ENCODE data around the gene CLEC17A. TPM values are rescaled to one million over a fixed set of nuclear protein-coding genes. Genes with fewer than 3 reads are reported as not detected.

The CLEC17A gene
- total and polyA plus RNA-seq, 2 of the 8 experiments (the other 6 are each of a cell fraction or from before 2014, with no cell fraction given), result not detected

DNA sequence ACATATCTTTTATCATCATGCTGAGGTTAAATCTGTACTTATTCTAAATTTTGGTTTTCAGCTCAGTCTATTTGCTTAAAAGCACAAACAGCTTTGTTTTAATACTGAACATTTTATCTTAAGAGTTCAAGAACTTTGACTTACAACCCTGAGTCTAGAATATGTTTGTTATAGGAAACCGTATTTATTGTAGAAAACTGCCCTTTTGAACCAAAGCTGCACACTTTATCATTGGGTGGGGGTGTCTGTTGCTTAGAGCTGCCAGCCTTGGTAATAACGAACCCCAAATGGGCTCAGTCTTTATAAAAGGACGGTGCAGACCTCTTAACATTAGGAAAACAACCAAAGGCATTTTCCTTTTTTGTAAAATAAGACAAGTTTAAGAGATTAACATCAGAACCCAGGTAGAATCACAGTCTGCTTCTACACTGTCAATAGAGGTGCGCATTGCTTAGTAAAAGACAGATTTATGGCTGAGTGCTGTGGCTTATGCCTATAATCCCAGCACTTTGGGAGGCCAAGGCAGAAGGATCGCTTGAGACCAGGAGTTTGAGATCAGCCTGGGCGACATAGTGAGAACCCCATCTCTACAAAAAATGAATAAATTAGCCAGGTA is 77.1 kb downstream of the CLEC17A start:
- no peak for FAIRE-seq
- H2BK20ac ChIP-seq (ENCODE audit: low read length), result no peak overlapping the region
- no peak overlapping the region for H3K18ac ChIP-seq (ENCODE audit: extremely low read depth, low read length)
- H2AFZ ChIP-seq (ENCODE audit: low read length), result no peak overlapping the region
- H3K9me3 ChIP-seq (ENCODE audit: insufficient read depth in 2 of 2, low read depth in 1 of 2, low read length in 1 of 2), result peaks cover 32 to 54% of the 10 kb centered on the region in 2 experiments
- no peak overlapping the region for H3K4ac ChIP-seq (replicated peaks; ENCODE audit: insufficient read length, low read depth, low read length)
- CTCF ChIA-PET (ENCODE audit: partially characterized antibody), result interaction anchor here (0.6 kb wide), 1 partner anchor 18 kb away, joined by 4 read pairs; no protein-coding TSS in a partner anchor
- no peak overlapping the region for H2BK120ac ChIP-seq (replicated peaks; ENCODE audit: low read depth, low read length)
- H3K4me2 ChIP-seq (ENCODE audit: insufficient read depth in 1 of 2, low read depth in 2 of 2, low read length in 2 of 2), result no peak overlapping the region
- H4K8ac ChIP-seq (ENCODE audit: extremely low read depth, insufficient read depth, low read length), result no peak overlapping the region
- H3K9ac ChIP-seq (replicated peaks in 1 of 4; ENCODE audit: extremely low read depth in 1 of 4, low read depth in 3 of 4, low read length in 3 of 4), result no peak overlapping the region
- H3K14ac ChIP-seq (ENCODE audit: insufficient read length), result no peak overlapping the region
- H3K36me3 ChIP-seq (ENCODE audit: control insufficient read depth in 2 of 4, insufficient read depth in 4 of 4, low read length in 3 of 4), result no peaks in the 10 kb centered on the region
- no peak overlapping the region for H3K23ac ChIP-seq (ENCODE audit: insufficient read length)
- no peaks in the 10 kb centered on the region; the same call in 1 of the 2 replicates for H3K23me2 ChIP-seq (ENCODE audit: low read depth, low read length)
- no peaks in the 10 kb centered on the region for H3K27me3 ChIP-seq (replicated peaks in 1 of 4; ENCODE audit: control insufficient read depth in 3 of 4, extremely low read depth in 1 of 4, insufficient read depth in 3 of 4, low read length in 3 of 4)
- H3K79me1 ChIP-seq (ENCODE audit: low read depth, low read length), result no peaks in the 10 kb centered on the region
- no peak for DNase-seq (ENCODE audit: low read depth in 1 of 2, low spot score in 2 of 2)
- H2AK5ac ChIP-seq (ENCODE audit: low read depth, low read length), result no peak overlapping the region
- TF ChIP-seq YY1 (IDR thresholded peaks at IDR 0.05; ENCODE audit: low read depth, low read length), result no peak
- TF ChIP-seq RBBP5 (IDR thresholded peaks at IDR 0.05; ENCODE audit: borderline replicate concordance, low read depth, low read length), result no peak
- no peak for TF ChIP-seq ZNF274 (IDR thresholded peaks at IDR 0.05; ENCODE audit: borderline replicate concordance, extremely low read depth, low read length)
- TF ChIP-seq SRF (IDR thresholded peaks at IDR 0.05; ENCODE audit: low read depth, low read length), result no peak
- TF ChIP-seq TAF7 (optimal IDR thresholded peaks at IDR 0.05; ENCODE audit: borderline replicate concordance, low read depth, low read length), result no peak
- no peak for TF ChIP-seq TCF12 (IDR thresholded peaks at IDR 0.05; ENCODE audit: low read depth, low read length)
- TF ChIP-seq HDAC2 (IDR thresholded peaks at IDR 0.05; ENCODE audit: borderline replicate concordance in 1 of 2, low read depth in 2 of 2, low read length in 2 of 2), result no peak
- TF ChIP-seq POLR2AphosphoS5 (IDR thresholded peaks at IDR 0.05; ENCODE audit: low read depth, low read length), result no peak
- TF ChIP-seq, protein P1, sequence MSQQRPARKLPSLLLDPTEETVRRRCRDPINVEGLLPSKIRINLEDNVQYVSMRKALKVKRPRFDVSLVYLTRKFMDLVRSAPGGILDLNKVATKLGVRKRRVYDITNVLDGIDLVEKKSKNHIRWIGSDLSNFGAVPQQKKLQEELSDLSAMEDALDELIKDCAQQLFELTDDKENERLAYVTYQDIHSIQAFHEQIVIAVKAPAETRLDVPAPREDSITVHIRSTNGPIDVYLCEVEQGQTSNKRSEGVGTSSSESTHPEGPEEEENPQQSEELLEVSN (IDR thresholded peaks at IDR 0.05), result no peak
- TF ChIP-seq, protein P2, sequence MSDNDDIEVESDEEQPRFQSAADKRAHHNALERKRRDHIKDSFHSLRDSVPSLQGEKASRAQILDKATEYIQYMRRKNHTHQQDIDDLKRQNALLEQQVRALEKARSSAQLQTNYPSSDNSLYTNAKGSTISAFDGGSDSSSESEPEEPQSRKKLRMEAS (IDR thresholded peaks at IDR 0.05), result no peak
- TF ChIP-seq KDM1A (IDR thresholded peaks at IDR 0.05; ENCODE audit: borderline replicate concordance, low read length), result no peak
- H2BK15ac ChIP-seq (ENCODE audit: low read length), result no peak overlapping the region
- no peaks in the 10 kb centered on the region for H4K20me1 ChIP-seq (replicated peaks in 1 of 2; ENCODE audit: control insufficient read depth in 1 of 2, insufficient read depth in 2 of 2, low read length in 2 of 2)
- H4K5ac ChIP-seq (ENCODE audit: insufficient read length, low read depth, low read length), result no peak overlapping the region
- no peaks in the 10 kb centered on the region for H3K4me1 ChIP-seq (replicated peaks in 1 of 4; ENCODE audit: control insufficient read depth in 3 of 4, insufficient read depth in 4 of 4, low read length in 3 of 4)
- no peaks in the 10 kb centered on the region for H3K79me2 ChIP-seq (ENCODE audit: control insufficient read depth in 1 of 2, insufficient read depth in 2 of 2, low read length in 2 of 2)
- WGBS, 2 experiments (ENCODE audit: extremely low coverage in 1 of 2, insufficient coverage in 1 of 2, insufficient read length in 1 of 2, insufficient replicate concordance in 2 of 2, low coverage in 1 of 2, low lambda C conversion rate in 2 of 2, missing lambda C conversion rate in 1 of 2), result 72% methylated on average over 6 of the region's 6 CpGs; no CpG with 5 or more reads in 1 of the 2 experiments
- no peak overlapping the region for H4K91ac ChIP-seq (replicated peaks; ENCODE audit: insufficient read length, low read length)
- no peak overlapping the region for H3K4me3 ChIP-seq (ENCODE audit: extremely low read depth in 1 of 4, insufficient read depth in 2 of 4, low read depth in 3 of 4, low read length in 4 of 4)
- H2BK12ac ChIP-seq (ENCODE audit: low read depth, low read length), result no peak overlapping the region
- no peak overlapping the region for H3K56ac ChIP-seq (replicated peaks; ENCODE audit: insufficient read length, low read depth, low read length)
- POLR2A ChIA-PET (ENCODE audit: partially characterized antibody), result no interaction called here
- H2BK5ac ChIP-seq (ENCODE audit: low read depth, low read length), result no peak overlapping the region
- H3K27ac ChIP-seq (ENCODE audit: low read depth, low read length), result no peak overlapping the region
